Medulla oblongata (tissue), 1 donor: ENCODE measurements around the gene NFATC2.

Experiments
- DNase-seq: peaks from one replicate; pipeline ENCODE4 v3.0.0-alpha.2; 2015; ENCODE audit errors: extremely low spot score

Gene NFATC2

GRCh38 chr20:51451484-51451883 lies 91.0 kb downstream of the NFATC2 start:
- DNase-seq = no peak

GRCh38 chr20:51450984-51451383 lies 91.5 kb downstream of the NFATC2 start:
- no peak for DNase-seq

- no peak for DNase-seq
Measured at GRCh38 chr20:51450221-51450712, 92.3 kb downstream of the NFATC2 start.

DNA sequence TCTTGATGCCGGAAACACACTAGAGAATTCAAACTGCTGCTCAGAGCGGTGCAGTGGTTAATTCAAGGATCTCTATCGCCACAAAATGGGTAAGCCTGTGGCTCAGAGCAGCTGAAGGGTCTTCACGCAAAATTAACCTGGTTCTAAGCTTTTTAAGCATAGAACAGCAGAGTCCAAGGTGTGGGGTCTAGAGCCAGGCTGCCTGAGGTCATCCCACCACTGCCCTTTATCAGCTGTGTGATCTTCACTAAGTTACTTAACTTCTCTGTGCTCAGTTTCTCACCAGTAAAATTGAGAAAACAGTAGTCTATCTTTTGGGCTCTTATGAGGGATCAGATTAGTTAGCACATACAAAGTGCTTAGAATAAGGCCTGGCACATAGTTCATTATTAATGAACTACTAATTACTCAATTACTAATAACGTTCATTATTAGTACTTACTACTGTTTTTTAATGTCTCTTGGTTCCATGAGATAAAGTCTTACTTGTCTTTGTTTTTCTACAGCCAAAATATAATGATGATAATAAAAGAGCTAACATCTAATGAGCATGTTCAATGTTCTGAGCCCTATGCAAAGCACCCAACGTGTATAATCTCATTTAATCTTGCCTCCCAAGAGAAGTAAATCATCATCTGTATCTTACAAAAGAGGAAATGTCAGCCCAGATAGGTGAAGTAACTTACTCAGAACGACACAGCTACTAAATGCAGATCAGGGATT lies 92.9 kb downstream of the NFATC2 start:
- DNase-seq = no peak

- no peak for DNase-seq
Measured at GRCh38 chr20:51447765-51448148, 94.8 kb downstream of the NFATC2 start.

DNA sequence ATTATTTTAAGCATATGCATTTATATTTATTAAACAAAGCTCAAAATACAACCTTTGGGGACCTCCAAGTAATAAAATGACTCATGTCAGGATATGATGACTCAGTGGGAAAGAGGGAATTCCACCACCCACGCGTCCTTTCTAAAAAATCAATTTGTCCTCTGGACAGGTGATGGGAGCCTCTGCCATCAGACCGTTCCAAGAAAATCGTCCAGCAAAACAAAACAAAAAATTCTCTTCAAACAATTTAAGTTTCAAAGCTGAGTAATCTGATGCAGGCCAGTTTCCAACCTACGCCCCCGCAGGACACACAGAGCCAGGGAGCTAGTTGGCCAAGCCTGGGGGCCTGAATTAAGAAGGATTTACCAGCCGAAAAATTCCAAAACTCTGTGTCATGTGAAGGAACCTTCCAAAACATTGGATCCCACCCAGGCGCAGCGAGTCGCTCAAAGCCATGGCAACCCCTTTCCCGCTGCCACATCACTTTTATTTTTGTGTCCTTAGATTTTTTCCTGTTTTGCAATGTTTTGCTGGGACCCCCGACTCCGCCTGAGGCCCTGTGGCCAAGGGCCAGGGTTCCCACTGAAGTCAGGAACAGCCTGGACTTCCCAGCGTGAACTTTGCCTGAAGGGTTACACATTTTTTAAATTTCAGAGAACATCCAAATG lies 95.3 kb downstream of the NFATC2 start:
- DNase-seq = peak; percentile 20

GRCh38 chr20:51446656-51447055 lies 95.9 kb downstream of the NFATC2 start:
- DNase-seq = no peak

GRCh38 chr20:51446230-51446629 lies 96.3 kb downstream of the NFATC2 start:
- DNase-seq = no peak

DNA sequence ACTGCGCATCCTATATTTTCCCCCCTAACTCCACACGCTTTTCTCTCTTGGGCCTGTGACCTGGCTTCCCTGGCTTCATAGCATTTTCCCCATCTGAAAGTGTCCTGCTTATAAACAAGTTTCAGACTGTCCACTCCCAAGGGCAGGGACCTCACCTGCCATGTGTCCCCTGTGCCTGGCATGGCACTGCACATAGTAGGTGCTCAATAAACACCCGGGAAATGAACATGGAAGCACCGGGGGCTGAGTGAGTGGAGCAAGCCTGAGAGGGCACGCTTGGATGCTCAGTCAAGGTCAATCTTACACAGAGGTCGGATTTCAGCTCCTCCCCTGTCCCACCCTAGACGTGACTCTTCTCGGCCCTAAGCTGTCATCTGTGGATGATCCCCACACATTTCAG lies 96.9 kb downstream of the NFATC2 start:
- no peak for DNase-seq

- DNase-seq = no peak
Measured at GRCh38 chr20:51444922-51445438, 97.5 kb downstream of the NFATC2 start.

- DNase-seq = no peak
Measured at GRCh38 chr20:51444467-51444866, 98.1 kb downstream of the NFATC2 start.

DNA sequence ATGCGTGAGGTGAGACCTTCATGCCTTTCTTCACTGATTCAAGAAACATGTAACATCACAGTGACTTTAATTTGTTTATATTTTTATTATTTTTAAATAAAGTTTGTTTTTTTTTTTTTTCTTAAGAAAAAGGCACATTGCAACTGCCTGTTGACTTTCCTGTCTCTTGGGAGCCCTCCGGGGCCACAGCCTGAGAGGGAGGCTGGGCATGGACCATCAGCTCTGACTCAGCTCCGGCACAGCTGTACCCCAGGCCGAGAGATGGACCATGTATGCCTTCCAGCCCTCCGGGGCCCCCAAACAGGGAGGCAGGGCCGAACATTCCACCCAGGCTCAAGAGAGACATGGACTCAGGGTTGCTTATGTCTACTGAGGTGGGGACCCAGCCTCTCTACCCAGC lies 99.9 kb downstream of the NFATC2 start:
- DNase-seq = no peak

DNA sequence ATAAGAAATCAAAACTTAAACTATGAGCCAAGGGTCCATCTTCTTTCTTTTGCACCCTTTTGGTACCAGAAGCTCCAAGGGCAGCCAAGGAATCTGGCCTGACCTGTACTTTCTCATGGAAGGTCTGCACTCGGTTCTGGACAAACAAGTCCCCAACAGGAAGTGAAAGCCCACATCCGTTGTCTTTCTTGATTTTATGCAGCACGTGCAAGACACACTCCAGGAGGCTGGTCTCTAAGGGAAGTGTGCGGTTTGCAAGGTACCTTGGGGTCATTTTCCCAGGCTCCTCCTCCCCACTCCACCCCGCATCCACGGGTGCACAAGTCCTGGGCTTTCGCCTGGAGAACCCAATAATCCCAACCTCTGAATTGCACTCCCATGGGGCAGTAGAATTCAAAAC lies 101.9 kb downstream of the NFATC2 start:
- DNase-seq = no peak

GRCh38 chr20:51439160-51439689 lies 103.3 kb downstream of the NFATC2 start:
- peak; percentile 13 for DNase-seq

DNA sequence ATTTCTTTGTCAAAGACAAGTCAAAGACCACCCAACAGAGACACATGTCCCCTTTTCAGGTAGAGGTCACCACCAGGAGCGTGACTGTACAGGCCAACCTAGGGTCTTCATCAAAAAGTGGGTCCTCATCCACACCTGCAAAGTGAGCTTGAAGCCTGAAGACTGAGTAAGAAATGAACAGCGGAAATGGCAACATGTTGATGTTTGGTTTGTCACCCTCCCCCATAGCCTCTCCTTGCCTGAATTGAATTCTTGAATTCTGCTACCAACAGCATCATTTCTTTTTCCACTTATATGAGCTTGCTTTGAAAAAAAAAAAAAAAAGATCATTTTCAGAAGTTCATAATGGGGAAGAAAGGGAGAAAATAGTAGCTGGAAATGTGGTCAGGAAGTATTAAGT lies 104.4 kb downstream of the NFATC2 start:
- DNase-seq = no peak

GRCh38 chr20:51437182-51437924 lies 105.2 kb downstream of the NFATC2 start:
- no peak for DNase-seq

DNA sequence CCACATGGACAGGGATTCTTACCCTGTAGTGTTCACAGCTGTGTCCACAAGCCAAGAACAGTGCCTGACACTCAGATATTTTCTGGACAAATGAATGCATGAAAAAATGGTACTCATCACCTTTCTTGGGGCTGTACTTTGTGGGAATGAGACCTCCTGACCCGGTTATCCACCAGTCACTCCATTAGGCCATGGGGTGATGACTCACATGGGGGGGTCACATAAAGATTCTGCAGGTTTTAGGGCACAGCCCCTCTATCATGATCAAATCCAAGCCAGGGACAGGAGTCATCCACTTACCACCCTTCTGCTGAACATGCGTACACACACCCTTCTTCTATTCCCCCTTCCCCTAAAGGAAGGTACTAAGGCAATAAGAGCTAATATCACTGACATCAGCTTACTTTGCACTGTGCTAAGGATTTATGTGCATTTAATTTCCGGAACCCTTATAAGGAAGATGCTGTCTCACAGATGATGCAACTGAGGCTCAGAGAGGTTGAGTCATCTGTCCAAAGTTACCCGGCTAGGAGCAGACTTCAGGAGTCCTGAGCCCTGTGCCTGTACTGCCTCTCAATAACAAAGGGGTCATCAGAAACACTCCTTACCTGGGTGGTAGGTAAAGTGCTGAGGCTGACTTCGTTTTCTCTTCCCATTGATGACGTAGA lies 107.8 kb downstream of the NFATC2 start:
- no peak for DNase-seq

DNA sequence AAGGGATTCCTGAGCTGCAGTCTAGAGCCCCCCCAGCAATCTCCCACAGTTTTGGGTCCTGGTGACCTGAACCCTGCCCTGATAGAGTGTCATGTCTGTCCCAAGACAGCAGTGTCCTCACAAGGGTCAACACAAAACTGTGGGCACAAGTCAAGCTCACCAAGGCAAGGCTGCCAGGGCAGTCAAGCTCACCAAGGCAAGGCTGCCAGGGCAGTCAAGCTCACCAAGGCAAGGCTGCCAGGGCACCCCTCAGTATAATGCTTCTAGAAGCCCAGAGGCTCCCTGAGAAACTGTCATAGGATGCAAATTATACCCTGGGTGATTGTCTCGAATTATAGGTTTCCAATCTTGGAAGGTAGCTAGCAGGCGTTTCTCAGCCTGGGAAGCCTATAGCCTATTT lies 108.5 kb downstream of the NFATC2 start:
- no peak for DNase-seq

DNA sequence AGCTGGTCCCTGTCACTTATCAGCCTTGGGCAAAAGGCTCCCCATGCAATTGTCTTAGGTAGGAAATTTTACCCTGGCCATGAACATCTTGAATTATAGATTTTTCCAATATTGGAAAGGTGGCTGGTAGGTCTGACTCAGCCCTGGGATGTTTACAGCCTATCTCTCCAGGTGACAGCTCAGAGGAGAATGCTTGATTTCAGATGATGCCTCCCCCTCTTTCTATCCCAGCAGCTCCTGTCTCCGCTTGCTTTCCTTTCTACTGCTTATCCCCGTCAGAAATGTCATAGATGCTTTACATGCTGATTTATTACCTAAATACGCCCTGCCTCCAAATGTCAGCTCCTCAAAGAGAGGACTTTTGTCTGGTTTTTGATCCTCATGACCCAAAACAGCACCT lies 109.6 kb downstream of the NFATC2 start:
- DNase-seq = no peak

DNA sequence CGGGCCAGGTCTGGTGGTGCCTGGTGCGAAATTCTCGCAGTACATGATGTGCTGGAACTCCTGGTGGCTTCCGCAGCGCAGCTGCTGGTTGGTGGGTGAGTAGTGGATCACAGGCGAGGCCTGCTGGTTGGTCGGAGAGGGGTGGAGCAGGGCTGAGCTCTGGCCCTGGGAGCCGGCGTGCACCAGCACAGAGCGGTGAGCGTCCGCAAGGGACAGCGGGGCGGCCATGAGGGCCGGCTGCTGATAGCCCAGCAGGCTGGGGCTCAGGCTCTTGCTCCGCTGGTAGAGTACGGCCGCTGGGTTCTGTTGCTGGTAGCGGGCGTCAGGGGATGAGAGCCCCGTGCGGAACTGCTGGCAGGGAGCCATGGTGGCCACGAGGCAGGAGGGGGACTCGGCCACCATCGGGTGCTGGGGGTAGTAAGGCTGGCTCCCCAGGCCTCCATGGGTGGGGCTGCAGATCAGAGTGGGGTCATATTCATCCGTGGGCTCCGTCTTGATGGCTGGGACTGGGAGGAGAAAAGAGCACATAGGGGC lies 110.2 kb downstream of the NFATC2 start:
- DNase-seq = no peak

GRCh38 chr20:51431321-51431720 lies 111.2 kb downstream of the NFATC2 start:
- DNase-seq = no peak
